SKM-1 (cell line): ENCODE measurements around the gene EIF4EBP2.
A peak's percentile ranks its signal among the peaks of the same experiment; 100 is the strongest.

Experiments used
- DNase-seq: peaks from one replicate; lab custom pipeline; 2025; ENCODE audit not compliant: unreplicated experiment; lab: John Stamatoyannopoulos, UW

Gene EIF4EBP2, protein sequence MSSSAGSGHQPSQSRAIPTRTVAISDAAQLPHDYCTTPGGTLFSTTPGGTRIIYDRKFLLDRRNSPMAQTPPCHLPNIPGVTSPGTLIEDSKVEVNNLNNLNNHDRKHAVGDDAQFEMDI

DNA sequence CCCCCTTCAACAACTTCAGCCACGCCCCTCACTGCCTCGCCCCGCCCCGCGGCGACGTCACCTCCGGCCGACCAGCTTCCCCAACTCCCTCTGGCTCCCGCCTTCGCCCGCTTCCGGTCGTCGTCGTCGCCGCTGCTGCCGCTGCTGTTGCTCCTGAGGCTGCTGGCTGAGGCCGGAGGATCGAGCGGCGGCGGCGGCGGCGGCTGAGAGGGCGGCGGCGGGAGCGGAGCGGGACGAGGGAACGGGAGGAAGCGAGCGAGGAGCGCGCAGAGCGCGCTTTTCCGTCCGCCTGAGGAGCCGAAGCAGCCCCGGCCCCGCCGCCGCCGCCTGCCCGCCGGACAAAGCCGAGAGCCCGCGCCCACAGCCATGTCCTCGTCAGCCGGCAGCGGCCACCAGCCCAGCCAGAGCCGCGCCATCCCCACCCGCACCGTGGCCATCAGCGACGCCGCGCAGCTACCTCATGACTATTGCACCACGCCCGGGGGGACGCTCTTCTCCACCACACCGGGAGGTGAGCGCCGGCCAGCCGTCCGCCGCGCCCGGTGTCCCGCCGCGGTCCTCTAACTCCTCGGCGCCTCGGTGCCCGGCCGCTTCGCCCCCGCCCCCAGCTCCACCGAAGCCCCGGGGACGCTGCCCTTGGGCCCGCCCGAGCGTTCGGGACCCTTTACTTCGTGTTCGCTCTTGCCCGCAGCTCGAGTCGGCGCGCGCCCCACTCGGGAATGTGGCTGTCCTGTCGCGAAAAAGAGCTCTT lies at the start of gene EIF4EBP2:
EIF4EBP2 (plus strand) TSS at position 110 of the 751 bp plus-strand sequence; CDS start at position 367, 257 bp downstream.
- peak; percentile 78 for DNase-seq

DNA sequence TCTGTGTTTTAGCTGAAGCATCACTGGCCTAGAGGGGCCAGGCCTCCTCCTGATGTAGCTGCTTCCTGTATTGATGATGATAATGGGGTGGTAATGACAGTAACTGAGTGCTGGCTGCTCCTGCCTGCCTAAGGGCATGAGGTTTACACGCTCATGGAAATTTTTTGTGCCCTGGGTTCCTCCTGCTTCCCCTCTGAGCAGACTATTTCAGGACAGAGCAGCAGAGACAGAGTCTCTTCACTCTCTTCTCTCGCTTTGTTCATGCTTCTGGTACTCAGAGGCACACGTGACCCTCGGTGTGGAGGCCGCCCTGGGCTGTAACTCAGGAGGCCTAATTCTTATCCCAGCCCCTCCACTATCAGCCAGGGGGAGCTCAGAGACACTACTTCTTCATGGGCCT lies 49.4 kb upstream of the EIF4EBP2 start:
- no peak for DNase-seq

- DNase-seq = peak; percentile 31
These were observed 48.6 kb upstream of the EIF4EBP2 start for GRCh38 chr10:70355051-70356021.

DNA sequence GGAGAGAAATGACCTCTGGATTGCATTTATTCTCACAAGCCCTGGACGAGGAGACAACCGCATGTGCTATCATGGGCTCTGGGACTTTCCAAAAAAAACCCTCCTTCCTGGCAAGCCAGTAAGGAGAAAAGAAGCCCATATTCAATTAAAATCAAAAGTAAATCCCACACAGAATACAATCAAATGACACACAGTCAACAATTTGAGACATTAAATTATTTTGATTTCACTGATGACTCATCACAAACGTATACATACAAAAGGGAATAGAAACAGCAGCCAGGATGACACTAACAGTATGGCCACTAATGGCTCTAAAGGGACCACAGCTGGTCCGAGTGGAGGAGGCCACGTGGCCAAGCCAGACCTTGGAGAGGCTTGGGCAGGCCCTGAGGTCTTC lies 46.4 kb upstream of the EIF4EBP2 start:
- DNase-seq = no peak

DNA sequence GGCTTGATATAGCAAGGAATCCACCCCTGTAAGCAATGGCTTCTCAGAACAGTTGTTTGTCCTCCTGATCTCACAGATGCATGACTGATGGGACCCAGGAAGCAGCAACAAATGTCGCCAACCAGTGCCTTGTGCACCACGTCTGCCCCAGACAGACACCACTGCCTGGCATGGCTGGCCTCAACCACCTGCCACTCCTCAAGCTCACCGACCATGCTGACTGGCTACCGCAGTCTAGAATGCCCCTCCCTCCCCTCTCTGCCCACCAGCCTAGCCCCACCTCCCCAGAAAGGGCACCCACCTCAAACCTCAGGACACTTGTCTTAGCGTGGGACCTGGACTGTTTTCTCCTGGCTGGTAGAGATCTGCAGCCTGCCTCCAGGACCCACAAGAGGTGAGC lies 45.5 kb upstream of the EIF4EBP2 start:
- DNase-seq = no peak

- DNase-seq = no peak
These were observed 44.9 kb upstream of the EIF4EBP2 start for GRCh38 chr10:70359017-70359550.

DNA sequence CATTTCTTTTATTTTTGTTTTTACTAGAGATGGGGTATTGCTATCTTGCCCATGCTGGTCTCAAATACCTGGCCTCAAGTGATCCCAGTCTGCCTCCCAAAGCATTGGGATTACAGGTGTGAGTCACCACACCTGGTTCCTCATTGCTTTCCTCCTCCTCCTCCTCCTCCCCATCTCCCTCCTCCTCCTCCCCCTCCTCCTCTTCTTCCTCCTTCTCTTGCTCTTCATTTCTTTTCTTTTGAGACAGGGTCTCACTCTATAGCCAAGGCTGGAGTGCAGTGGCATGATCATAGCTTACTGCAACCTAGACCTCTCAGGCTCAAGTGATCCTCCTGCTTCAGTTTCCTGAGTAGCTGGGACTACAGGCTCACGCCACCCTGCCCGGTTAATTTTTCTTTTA lies 43.7 kb upstream of the EIF4EBP2 start:
- DNase-seq = no peak

GRCh38 chr10:70362328-70362727 lies 41.6 kb upstream of the EIF4EBP2 start:
- DNase-seq = no peak

- DNase-seq = no peak
These were observed 40.7 kb upstream of the EIF4EBP2 start for GRCh38 chr10:70363292-70363691.

GRCh38 chr10:70363971-70364771 lies 39.8 kb upstream of the EIF4EBP2 start:
- peak; percentile 60 for DNase-seq

DNA sequence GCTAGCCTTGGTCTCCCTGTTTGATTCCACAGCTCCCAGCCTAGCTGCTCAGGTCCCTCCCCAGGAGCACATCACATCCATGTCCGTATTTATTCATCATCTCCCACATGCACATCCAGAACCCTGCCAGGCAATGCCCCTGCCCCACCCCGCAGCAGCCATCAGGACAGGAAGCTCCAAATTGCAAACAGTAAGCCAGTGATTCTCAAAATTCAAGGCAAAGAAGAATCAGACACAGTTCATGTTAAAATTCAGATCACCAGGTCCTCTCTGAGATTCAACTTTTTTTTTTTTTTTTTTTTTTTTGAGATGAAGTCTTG lies 39.2 kb upstream of the EIF4EBP2 start:
- no peak for DNase-seq

DNA sequence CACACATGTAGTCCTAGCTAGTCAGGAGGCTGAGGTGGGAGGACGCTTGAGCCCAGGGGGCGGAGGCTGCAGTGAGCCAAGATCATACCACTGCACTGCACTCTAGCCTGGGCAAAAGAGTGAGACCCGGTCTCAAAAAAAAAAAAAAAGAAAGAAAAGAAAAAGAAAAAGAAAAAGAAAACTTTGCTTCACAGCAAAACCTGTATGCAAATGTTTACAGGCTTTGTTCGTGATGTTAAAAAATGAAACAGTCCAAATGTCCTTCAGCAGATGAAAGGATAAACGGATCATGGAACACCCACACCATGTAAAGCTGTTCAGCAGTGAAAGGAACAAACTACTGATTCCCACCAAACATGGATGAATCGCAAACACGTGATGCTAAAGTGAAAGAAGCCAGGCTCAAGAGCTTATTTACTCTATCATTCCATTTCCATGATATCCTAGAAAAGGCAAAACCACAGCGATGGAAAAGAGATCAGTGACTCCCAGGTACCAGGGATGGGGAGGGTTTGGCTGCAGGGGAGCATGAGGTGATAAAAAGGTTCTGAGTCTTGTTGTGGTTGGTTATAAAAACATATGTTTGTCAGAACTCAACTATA lies 36.6 kb upstream of the EIF4EBP2 start:
- DNase-seq = no peak

DNA sequence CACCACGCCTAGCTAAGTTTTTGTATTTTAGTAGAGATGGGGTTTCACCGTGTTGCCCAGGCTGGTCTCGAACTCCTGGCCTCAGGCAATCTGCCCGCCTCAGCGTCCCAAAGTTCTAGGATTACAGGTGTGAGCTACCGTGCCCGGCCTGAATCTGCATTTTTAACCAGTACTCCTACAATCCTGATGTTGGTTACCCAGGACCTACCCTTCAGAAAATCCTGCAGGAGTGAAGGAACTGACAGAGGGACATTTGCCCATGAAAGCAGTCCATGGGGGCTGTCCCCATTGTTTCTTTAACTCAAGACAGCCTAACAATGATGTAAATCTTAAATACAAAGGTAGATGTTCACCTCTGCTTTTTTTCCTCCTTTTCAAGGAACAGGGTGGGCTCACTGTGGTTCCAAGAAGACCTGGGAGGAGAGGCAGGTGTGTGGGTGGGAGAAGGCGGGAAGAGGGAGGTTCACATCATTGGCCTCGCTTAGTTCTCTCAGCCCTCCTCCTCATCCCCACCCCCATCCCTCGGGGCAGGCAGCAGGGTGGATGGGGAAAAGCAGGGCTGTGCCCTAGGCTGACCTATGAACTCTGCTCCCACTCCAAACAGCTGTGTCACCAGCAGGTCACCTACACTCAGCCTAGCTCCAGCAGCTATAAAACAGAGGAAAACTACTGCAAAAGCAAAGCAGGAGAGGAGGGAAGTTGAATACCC lies 35.0 kb upstream of the EIF4EBP2 start:
- DNase-seq = no peak

DNA sequence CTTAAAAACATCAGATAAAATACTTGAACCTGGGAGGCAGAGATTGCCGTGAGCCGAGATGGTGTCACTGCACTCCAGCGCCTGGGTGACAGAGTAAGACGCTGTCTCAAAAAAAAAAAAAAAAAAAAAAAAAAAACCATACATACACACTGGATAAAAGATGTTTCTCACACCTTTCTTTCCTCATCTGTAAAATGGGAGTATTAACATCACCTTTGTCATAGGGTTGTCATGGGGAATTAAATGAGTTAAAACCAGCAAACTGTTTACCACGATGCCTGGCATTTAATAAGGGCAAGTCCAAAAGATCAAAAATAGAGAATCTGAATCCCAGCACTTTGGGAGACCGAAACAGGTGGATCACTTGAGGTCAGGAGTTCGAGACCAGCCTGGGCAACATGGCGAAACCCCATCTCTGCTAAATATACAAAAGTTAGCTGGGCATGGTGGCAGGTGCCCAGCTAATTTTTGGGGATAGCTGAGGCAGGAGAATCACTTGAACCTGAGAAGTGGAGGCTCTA lies 34.4 kb upstream of the EIF4EBP2 start:
- no peak for DNase-seq

GRCh38 chr10:70370766-70371165 lies 33.2 kb upstream of the EIF4EBP2 start:
- no peak for DNase-seq

DNA sequence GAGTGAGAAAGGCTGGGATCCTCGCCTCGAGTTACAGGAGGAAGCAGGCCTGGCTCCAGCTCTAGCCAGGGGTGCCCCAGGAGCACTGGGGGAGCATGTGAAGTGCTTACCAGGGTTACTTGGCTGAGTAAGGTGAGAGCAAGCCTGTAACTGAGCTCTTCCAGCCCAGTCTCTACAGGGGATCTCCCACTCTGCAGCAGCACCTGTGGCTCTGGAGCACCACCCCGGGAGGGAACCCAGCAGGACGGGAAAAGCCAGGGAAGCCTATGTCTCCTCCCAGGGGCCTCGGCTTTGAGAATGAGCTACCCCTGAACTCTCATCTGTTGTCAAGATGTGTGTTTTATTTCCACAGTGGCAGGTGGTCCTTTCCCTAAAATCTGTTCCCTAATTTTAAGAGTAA lies 32.1 kb upstream of the EIF4EBP2 start:
- no peak for DNase-seq

DNA sequence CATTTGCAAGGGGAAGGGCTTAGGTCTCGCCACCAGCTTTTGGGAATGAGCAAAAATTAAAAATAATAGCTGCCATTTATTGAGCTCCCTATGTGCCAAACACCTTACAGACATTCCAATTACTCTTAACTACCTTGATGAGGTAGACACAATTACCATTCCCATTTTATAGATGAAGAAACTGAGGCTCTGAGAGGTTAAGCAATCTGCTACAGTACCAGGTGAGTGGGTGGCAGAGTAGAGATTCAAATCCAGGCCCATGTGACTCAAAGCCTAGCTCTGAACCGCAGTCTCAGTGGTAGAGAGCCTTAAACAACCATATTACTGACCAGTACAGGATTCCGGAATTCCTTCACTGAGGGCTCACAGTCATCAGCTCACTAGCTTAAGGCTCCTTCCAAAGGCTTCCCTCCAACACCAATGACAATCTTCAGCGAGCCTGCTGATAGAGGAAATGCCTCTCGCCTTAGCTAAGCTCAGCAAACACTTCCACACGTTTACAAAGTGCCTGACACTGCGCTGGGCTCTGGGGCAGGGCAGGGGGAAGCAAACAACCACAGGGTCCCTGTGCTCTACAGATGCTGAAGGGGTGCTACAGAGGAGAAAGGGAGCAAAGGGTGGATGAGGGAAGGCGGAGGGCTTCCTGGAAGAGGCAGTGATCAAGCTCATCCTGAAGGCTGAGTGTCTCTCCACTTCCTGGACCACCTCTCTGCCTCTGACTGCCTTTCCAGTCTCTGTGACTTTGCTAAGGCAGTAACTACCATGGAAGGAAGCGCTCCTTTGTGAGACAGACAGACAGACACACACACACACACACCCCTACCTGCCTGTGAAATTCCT lies 28.9 kb upstream of the EIF4EBP2 start:
- DNase-seq = no peak
